HEK293T (cell line): ENCODE results near the gene CHST6.

ENCODE experiments used
- BHLHE40 ChIP-seq: fragments of 450-650 bp; IDR thresholded peaks from 2 replicates; pipeline ENCODE4 v1.6.1; 2016; ENCODE audit warnings: mild to moderate bottlenecking, moderate library complexity, borderline replicate concordance
- ELF4 ChIP-seq: fragments of 450-650 bp; IDR thresholded peaks from 2 replicates; pipeline ENCODE4 v1.6.1; 2017; ENCODE audit warnings: antibody characterized with exemption
- FOXK2 ChIP-seq: fragments of 450-650 bp; IDR thresholded peaks from 2 replicates; pipeline ENCODE4 v1.6.1; 2016; ENCODE audit warnings: mild to moderate bottlenecking
- SP1 ChIP-seq: fragments of 450-650 bp; IDR thresholded peaks from 2 replicates; pipeline ENCODE4 v1.6.1; 2017
- SUZ12 ChIP-seq: fragments of 450-650 bp; IDR thresholded peaks from 2 replicates; pipeline ENCODE4 v1.6.1; 2016; ENCODE audit warnings: mild to moderate bottlenecking

- TF ChIP-seq SUZ12 (no peak), SP1 (no peak), FOXK2 (no peak), BHLHE40 (no peak), ELF4 (no peak)
Observed at GRCh38 chr16:75527825-75528299, 32.6 kb upstream of the CHST6 start.
